ENCODE measurements around the gene TMEM200B. TPM values are rescaled to one million over a fixed set of nuclear protein-coding genes. Genes with fewer than 3 reads are reported as not detected.

The TMEM200B gene
- total RNA-seq (10 to 100 TPM; 16.2 to 65.9 (median 32.6) TPM), polyA plus RNA-seq (10 to 100 TPM; 22.6 to 26.3 TPM)
- long read RNA-seq, donor 1, partial matches to known transcripts: 0 of 12 reads
- long read RNA-seq, donor 1, other reads (novel, unspliced or antisense): 12 of 12 reads
- long read RNA-seq, donor 2, partial matches to known transcripts: 0 of 2 reads
- long read RNA-seq, donor 2, other reads (novel, unspliced or antisense): 0 of 2 reads
- long read RNA-seq, donor 3, transcript TMEM200B-202 (2 exons, 2,501 nt): major isoform, 87 of 128 reads
- long read RNA-seq, donor 3, partial matches to known transcripts: 0 of 128 reads
- long read RNA-seq, donor 3, other reads (novel, unspliced or antisense): 40 of 128 reads

GRCh38 chr1:29123887-29124365 lies at the start of gene TMEM200B:
Gene TMEM200B (minus strand): TSS chr1:29123903. CDS start chr1:29121828, 2,075 bp downstream.
- TF ChIP-seq, protein P1, sequence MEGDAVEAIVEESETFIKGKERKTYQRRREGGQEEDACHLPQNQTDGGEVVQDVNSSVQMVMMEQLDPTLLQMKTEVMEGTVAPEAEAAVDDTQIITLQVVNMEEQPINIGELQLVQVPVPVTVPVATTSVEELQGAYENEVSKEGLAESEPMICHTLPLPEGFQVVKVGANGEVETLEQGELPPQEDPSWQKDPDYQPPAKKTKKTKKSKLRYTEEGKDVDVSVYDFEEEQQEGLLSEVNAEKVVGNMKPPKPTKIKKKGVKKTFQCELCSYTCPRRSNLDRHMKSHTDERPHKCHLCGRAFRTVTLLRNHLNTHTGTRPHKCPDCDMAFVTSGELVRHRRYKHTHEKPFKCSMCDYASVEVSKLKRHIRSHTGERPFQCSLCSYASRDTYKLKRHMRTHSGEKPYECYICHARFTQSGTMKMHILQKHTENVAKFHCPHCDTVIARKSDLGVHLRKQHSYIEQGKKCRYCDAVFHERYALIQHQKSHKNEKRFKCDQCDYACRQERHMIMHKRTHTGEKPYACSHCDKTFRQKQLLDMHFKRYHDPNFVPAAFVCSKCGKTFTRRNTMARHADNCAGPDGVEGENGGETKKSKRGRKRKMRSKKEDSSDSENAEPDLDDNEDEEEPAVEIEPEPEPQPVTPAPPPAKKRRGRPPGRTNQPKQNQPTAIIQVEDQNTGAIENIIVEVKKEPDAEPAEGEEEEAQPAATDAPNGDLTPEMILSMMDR (IDR thresholded peaks at IDR 0.05): no peak
- TF ChIP-seq POLR2A (IDR thresholded peaks at IDR 0.05) (no peak), EP300 (IDR thresholded peaks at IDR 0.05) (no peak)
- 0 to 1% (median 0%) methylated on average over 6 to 46 of the region's 46 CpGs for WGBS, 3 donors
- intact Hi-C loops (cut with DNase I): loop anchor here (2.0 to 10.0 kb wide), 5 partner anchors 57 to 242 kb away; partner anchors contain the start of gene SRSF4 (in 3 of the 4)

DNA sequence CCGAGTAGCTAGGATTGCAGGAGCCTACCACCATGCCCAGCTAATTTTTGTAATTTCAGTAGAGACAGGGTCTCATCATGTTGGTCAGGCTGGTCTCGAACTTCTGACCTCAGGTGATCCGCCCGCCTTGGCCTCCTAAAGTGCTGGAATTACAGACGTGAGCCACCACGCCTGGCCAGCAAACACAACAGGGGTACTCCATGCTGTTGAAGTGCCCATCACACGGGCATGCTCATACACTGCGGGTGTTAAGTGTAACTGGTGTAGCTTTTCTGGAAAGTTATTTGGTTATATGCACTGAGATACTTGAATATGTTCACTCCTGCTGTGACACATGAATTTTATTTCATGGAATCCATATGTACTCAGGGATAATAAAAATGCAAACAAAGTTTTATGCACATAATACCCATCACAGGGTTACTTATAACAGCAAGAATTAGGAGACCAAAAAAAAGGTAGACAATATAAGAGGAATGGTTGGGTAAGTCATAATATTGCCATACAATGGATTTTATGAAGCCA lies 48.8 kb upstream of the TMEM200B start:
- Histone ChIP-seq H3K27me3 (no peaks in the 10 kb centered on the region), H3K4me3 (no peak overlapping the region), H3K9me3 (no peaks in the 10 kb centered on the region), H3K36me3 (no peaks in the 10 kb centered on the region), H3K4me1 (ENCODE audit: insufficient read depth) (peaks cover 6% of the 10 kb centered on the region), H3K27ac (no peak overlapping the region)
- intact Hi-C loops (cut with DNase I): no loop called here
- WGBS, 3 donors: 92 to 95% (median 94%) methylated on average over 8 of the region's 8 CpGs
- TF ChIP-seq EP300 (IDR thresholded peaks at IDR 0.05) (no peak), POLR2A (IDR thresholded peaks at IDR 0.05) (no peak)
- TF ChIP-seq, protein P1 (IDR thresholded peaks at IDR 0.05): no peak
- no peak for DNase-seq

More at GRCh38 chr1:29123887-29124365, at the start of gene TMEM200B:
- H3K9me3 ChIP-seq: no peaks in the 10 kb centered on the region
- H3K27me3 ChIP-seq: no peaks in the 10 kb centered on the region
- H3K4me1 ChIP-seq (ENCODE audit: insufficient read depth): peaks cover 14% of the 10 kb centered on the region
- H3K27ac ChIP-seq: peak within 1 kb of the TSS; percentile 91 to 95
- peak within 1 kb of the TSS; percentile 66 for H3K4me3 ChIP-seq
- H3K36me3 ChIP-seq: no peaks in the 10 kb centered on the region
- DNase-seq: peak; percentile 67 to 77 (median 69)

DNA sequence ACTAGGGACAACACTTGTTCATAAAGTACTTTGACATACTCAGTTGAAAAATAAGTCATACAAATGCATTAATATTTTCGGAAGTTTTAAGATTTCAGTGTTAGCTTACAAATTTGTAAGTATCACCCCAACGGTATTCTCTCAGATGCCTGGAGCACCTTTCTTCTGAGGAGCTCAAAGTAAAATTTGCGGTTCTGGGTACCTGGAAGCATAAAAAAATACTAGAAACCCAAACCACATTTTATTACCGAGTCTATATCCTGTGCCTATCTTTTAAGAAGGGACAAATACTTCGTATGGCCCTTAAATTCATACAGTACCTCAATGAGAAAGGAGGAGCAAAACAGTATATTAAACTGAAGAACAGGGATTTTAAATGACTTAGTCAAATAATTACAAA lies 47.8 kb upstream of the TMEM200B start:
- Histone ChIP-seq H3K27ac (no peak overlapping the region), H3K27me3 (no peaks in the 10 kb centered on the region), H3K4me1 (ENCODE audit: insufficient read depth) (peaks cover 6% of the 10 kb centered on the region), H3K9me3 (no peaks in the 10 kb centered on the region), H3K36me3 (no peaks in the 10 kb centered on the region), H3K4me3 (no peak overlapping the region)
- intact Hi-C loops (cut with DNase I): no loop called here
- DNase-seq: no peak
- WGBS, 3 donors: 77 to 88% (median 85%) methylated on average over 5 of the region's 5 CpGs
- TF ChIP-seq EP300 (IDR thresholded peaks at IDR 0.05) (no peak), POLR2A (IDR thresholded peaks at IDR 0.05) (no peak)
- TF ChIP-seq, protein P1 (IDR thresholded peaks at IDR 0.05): no peak

DNA sequence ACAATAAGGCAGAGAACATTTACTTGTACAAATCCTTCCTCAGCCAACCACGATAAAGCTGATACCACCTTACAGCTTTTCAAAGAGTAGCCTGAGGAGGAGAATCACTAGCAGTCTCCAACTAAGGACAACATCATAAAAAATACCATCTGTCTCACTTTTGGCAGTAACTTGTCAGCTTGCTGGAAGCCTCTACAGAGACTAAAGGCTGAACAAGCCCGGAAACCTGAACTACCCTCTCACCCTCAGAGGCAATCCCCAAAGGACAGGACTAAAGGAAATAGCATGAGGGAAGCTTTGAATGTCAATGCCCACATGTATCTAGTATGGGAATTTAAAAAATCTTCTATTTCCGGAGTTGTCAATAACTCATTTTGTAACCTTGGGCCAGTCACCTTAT lies 47.4 kb upstream of the TMEM200B start:
- no peak for DNase-seq

More for the DNA sequence above, 47.4 kb upstream of the TMEM200B start:
- no peak for TF ChIP-seq POLR2A (IDR thresholded peaks at IDR 0.05)
- TF ChIP-seq, protein P1 (IDR thresholded peaks at IDR 0.05): no peak
- TF ChIP-seq EP300 (IDR thresholded peaks at IDR 0.05): no peak
- H3K27me3 ChIP-seq: no peaks in the 10 kb centered on the region
- H3K4me3 ChIP-seq: no peak overlapping the region
- no peaks in the 10 kb centered on the region for H3K9me3 ChIP-seq
- intact Hi-C loops (cut with DNase I): no loop called here
- no peaks in the 10 kb centered on the region for H3K36me3 ChIP-seq
- no peak overlapping the region for H3K27ac ChIP-seq
- peaks cover 6% of the 10 kb centered on the region for H3K4me1 ChIP-seq (ENCODE audit: insufficient read depth)
- WGBS, 3 donors: 6 to 14% (median 12%) methylated on average over 3 of the region's 3 CpGs
